Smooth muscle cell (in vitro differentiated cells): Measurements from ENCODE around the gene ACAA1. TPM values are rescaled to one million over a fixed set of nuclear protein-coding genes. Genes with fewer than 3 reads are reported as not detected.

Experiments
- DNase-seq: peaks from one replicate; lab custom pipeline; 2025; ENCODE audit not compliant: unreplicated experiment; lab: John Stamatoyannopoulos, UW
- H2AFZ ChIP-seq: fragments of 200-600 bp; sonication (generic); 2 replicates; pipeline ENCODE4 v1.6.0; 2016; ENCODE audit warnings: antibody characterized with exemption, low read depth, mild to moderate bottlenecking
- H3F3A ChIP-seq: fragments of 200-600 bp; sonication (generic); 2 replicates; pipeline ENCODE4 v1.6.0; 2017; ENCODE audit warnings: antibody characterized with exemption, low read depth
- H3K27ac ChIP-seq: fragments of 200-600 bp; sonication (generic); 2 replicates; pipeline ENCODE4 v1.5.1; 2016; ENCODE audit warnings: low read depth, mild to moderate bottlenecking
- H3K27me3 ChIP-seq: fragments of 200-600 bp; sonication (generic); 2 replicates; pipeline ENCODE4 v1.6.1; 2016; ENCODE audit warnings: low read depth, mild to moderate bottlenecking
- H3K36me3 ChIP-seq: fragments of 200-600 bp; sonication (generic); 2 replicates; pipeline ENCODE4 v1.5.1; 2016; ENCODE audit warnings: low read depth
- H3K4me1 ChIP-seq: fragments of 200-600 bp; sonication (generic); 2 replicates; pipeline ENCODE4 v1.5.1; 2016; ENCODE audit warnings: low read depth
- H3K4me2 ChIP-seq: fragments of 200-600 bp; sonication (generic); 2 replicates; pipeline ENCODE4 v1.6.0; 2016; ENCODE audit warnings: mild to moderate bottlenecking
- H3K4me3 ChIP-seq: fragments of 200-600 bp; sonication (generic); 2 replicates; pipeline ENCODE4 v1.5.1; 2016; ENCODE audit warnings: mild to moderate bottlenecking
- H3K79me2 ChIP-seq: fragments of 200-600 bp; sonication (generic); 2 replicates; pipeline ENCODE4 v1.6.0; 2016; ENCODE audit warnings: low read depth, mild to moderate bottlenecking
- H3K9ac ChIP-seq: fragments of 200-600 bp; sonication (generic); 2 replicates; pipeline ENCODE4 v1.6.0; 2016; ENCODE audit warnings: low read depth
- H3K9me3 ChIP-seq: fragments of 200-600 bp; sonication (generic); replicated peaks from 2 replicates; pipeline ENCODE4 v1.5.1; 2016; ENCODE audit warnings: low read depth
- H4K20me1 ChIP-seq: fragments of 200-600 bp; sonication (generic); 2 replicates; pipeline ENCODE4 v1.6.0; 2016; ENCODE audit warnings: low read depth
- CTCF ChIP-seq: fragments of 200-600 bp; sonication (generic); IDR thresholded peaks from 2 replicates; pipeline ENCODE4 v1.5.1; 2017; ENCODE audit warnings: borderline replicate concordance, mild to moderate bottlenecking, antibody characterized with exemption; ENCODE audit not compliant: insufficient read depth, poor library complexity, severe bottlenecking
- WGBS: methylation state at CpG from one replicate; pipeline ENCODE4 v1.1.7; 2016; ENCODE audit warnings: low lambda C conversion rate; 5-methylcytosine and 5-hydroxymethylcytosine counted together
- polyA plus RNA-seq: library from polyadenylated mRNA; unstranded; fragments of >200 nt; fragmentation: Nextera tagmentation; extraction: Ambion mirVana; gene quantifications from 2 replicates; pipeline ENCODE4 v1.2.1, GENCODE V29; 2016
- total RNA-seq: library from RNA; depleted of rRNA; stranded (reverse); fragments of >200 nt; gene quantifications from 2 replicates; pipeline ENCODE4 v1.2.3, GENCODE V29; 2014

Gene ACAA1
- total and polyA plus RNA-seq, 2 experiments from 2014 or later, result 22.7 to 41.8 TPM

DNA sequence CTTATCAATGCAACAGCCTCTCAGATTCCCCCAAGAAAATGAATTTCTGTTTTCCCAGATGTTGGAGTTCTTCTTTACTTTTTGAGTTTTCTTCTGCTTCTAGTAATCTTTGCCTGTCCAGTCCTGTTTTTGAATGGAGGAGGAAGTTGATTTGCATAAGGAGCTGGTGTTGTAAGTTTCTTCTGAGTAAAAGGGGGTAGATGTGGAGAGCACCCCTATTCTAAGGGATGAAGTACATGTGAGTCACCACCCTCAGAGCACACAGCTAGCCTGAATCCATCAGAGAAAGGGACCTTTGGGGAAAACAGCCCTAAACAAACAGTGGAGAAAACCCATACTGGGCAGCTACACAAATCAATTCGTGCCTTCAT, 34.5 kb downstream of the ACAA1 start:
- Histone ChIP-seq H3K4me2 (no peak overlapping the region), H3K4me1 (peaks cover 20% of the 10 kb centered on the region), H3K9me3 (peaks cover 8% of the 10 kb centered on the region), H3K36me3 (no peaks in the 10 kb centered on the region), H3F3A (no peaks in the 10 kb centered on the region), H3K27me3 (no peaks in the 10 kb centered on the region), H4K20me1 (no peaks in the 10 kb centered on the region), H3K4me3 (no peak overlapping the region), H2AFZ (no peak overlapping the region), H3K79me2 (no peaks in the 10 kb centered on the region), H3K9ac (no peak overlapping the region), H3K27ac (no peak overlapping the region)
- no peak for DNase-seq
- WGBS, result 89% methylated on average over 1 of the region's 1 CpG
- TF ChIP-seq CTCF, result no peak

DNA sequence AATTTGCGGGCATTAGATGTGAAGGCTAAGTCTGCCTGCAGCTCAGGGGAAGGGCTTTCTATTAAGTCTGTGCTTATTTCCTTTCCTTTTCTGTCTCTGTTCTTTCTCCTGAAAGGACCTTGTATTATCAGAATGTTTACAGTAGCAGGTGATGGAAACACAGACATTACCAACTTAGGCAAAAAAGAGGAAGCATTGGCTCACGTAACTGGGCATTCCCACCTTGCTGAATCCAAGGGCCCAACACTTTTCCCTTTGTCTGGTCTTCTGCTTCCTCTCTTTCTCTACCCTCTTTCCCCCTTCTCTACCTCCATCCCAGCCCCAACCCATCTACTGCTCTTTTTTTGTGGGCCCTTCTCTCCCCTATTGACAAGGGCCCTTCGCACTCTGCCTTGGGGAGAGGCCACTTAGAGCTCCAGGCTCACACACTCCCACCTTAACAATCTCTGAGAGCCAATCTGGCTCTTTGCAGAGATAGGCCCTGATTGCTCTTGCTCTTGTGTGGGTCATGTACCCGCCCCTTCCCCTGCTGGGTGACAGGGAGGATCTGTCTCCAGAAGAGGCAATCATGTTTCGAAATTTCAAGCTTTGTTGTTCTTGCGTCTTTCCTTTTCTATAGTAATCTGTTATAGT, 35.0 kb downstream of the ACAA1 start:
- H3K4me3 ChIP-seq, result no peak overlapping the region
- no peak overlapping the region for H3K9ac ChIP-seq
- H4K20me1 ChIP-seq, result no peaks in the 10 kb centered on the region
- 85% methylated on average over 6 of the region's 6 CpGs for WGBS
- peaks cover 20% of the 10 kb centered on the region for H3K4me1 ChIP-seq
- H3F3A ChIP-seq, result no peaks in the 10 kb centered on the region
- H3K36me3 ChIP-seq, result no peaks in the 10 kb centered on the region
- H3K27me3 ChIP-seq, result no peaks in the 10 kb centered on the region
- no peak overlapping the region for H2AFZ ChIP-seq
- H3K27ac ChIP-seq, result no peak overlapping the region
- H3K4me2 ChIP-seq, result no peak overlapping the region
- H3K9me3 ChIP-seq, result peaks cover 8% of the 10 kb centered on the region
- no peak for TF ChIP-seq CTCF
- no peak for DNase-seq
- no peaks in the 10 kb centered on the region for H3K79me2 ChIP-seq

GRCh38 chr3:38100498-38100897, 36.4 kb downstream of the ACAA1 start:
- TF ChIP-seq CTCF, result no peak
- H4K20me1 ChIP-seq, result no peaks in the 10 kb centered on the region
- no peak for DNase-seq
- no peak overlapping the region for H2AFZ ChIP-seq
- H3K9ac ChIP-seq, result no peak overlapping the region
- no peak overlapping the region for H3K4me2 ChIP-seq
- no peak overlapping the region for H3K4me3 ChIP-seq
- peaks cover 5% of the 10 kb centered on the region for H3K9me3 ChIP-seq
- H3K36me3 ChIP-seq, result no peaks in the 10 kb centered on the region
- H3F3A ChIP-seq, result no peaks in the 10 kb centered on the region
- no peaks in the 10 kb centered on the region for H3K27me3 ChIP-seq
- H3K27ac ChIP-seq, result no peak overlapping the region
- no peaks in the 10 kb centered on the region for H3K79me2 ChIP-seq
- 96% methylated on average over 3 of the region's 3 CpGs for WGBS
- peaks cover 20% of the 10 kb centered on the region for H3K4me1 ChIP-seq

GRCh38 chr3:38099518-38099917, 37.4 kb downstream of the ACAA1 start:
- WGBS, result 19% methylated on average over 5 of the region's 5 CpGs
- Histone ChIP-seq H3K27ac (no peak overlapping the region), H2AFZ (no peak overlapping the region), H3K4me1 (peaks cover 20% of the 10 kb centered on the region), H3K79me2 (no peaks in the 10 kb centered on the region), H3K27me3 (no peaks in the 10 kb centered on the region), H3K9me3 (no peaks in the 10 kb centered on the region), H3F3A (no peaks in the 10 kb centered on the region), H3K9ac (no peak overlapping the region), H3K36me3 (no peaks in the 10 kb centered on the region), H4K20me1 (no peaks in the 10 kb centered on the region), H3K4me3 (no peak overlapping the region), H3K4me2 (no peak overlapping the region)
- TF ChIP-seq CTCF, result no peak
- no peak for DNase-seq
